NCI-H1436 treated with DMSO at 0.1 percent for 48 hours (cell line): ENCODE data around the gene NPC1L1.

Source experiments
- DNase-seq: peaks from one replicate; lab custom pipeline; 2025; lab: John Stamatoyannopoulos, UW

NPC1L1 gene

DNA sequence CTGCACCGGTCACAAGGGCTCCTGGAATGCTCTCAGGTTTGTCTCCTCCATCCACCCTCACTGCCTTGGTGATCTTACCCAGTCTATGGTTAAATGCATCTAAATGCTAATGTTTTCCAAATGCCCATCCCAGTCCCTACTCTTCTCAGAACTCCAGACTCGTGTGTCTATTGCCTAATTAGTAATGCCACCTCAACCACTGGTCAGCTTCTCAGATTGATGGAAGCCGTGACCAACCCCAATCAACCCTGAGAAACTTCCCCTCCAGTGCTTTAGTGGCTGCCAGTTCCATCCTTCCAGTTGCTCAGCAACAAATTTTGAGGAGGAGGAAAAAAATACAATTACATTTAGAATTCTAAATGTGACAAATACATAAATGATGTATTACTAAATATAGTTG, 69.3 kb downstream of the NPC1L1 start:
- no peak for DNase-seq

DNA sequence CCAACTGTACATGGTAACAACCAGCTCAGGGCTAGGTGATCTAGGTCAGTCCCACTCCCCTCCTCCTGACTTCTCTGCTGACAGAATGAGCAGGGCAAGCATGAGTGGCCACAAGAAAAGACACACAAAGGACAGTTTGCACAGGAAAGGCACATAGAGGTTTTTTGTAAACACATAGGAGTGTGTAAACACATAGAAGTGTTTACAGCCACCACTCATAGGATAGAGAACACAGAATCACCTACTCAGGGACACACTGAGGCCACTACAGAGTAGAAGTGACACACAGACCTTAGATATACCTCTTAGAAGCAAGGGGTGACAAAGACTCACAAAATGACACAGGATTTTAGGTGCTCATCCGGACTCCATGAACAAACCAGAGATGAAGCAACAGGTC, 69.7 kb downstream of the NPC1L1 start:
- DNase-seq = no peak

DNA sequence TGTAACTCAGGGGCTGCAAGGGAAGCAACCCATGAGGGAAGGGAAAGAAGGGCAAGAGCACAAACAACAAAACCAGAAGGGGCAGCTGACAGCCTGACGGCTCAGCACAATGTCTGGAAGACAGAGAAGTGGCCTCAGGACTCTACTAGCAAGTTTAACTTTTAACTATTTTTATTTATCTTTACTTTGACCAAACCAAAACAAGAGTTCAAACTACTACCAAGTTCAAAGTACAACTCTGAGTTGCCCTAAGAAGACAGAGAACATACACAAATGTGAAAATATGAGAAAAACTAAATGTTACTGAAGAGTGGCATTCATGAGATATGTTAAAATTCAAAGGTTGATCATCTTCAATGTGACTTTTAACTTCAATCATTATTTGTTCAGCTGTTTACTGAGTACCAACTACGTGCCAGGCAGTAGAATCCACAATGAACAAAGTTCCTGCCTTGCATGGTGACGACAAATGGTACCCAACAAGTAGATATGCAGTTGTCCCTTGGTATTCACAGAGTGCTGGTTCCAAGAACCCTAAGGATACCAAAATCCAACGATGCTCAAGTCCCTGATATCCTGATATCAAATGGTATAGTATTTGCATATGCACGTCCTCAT, 70.4 kb downstream of the NPC1L1 start:
- DNase-seq = no peak

DNA sequence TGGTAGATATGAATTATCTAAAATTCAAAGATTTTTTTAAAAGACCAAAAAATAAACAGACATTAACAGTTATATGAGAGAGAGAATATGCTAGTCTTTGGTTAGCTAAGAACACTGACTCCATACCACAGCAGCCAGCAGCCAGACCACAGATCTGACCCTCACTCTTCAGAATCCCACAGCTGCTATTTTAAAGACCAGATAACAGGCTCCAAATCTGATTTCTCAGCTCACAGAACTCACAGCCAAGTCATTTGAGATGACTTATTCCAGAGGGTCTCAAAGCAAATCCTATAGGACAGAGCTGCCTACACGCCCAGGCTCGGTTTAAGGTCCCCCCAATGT, 71.0 kb downstream of the NPC1L1 start:
- DNase-seq = no peak

DNA sequence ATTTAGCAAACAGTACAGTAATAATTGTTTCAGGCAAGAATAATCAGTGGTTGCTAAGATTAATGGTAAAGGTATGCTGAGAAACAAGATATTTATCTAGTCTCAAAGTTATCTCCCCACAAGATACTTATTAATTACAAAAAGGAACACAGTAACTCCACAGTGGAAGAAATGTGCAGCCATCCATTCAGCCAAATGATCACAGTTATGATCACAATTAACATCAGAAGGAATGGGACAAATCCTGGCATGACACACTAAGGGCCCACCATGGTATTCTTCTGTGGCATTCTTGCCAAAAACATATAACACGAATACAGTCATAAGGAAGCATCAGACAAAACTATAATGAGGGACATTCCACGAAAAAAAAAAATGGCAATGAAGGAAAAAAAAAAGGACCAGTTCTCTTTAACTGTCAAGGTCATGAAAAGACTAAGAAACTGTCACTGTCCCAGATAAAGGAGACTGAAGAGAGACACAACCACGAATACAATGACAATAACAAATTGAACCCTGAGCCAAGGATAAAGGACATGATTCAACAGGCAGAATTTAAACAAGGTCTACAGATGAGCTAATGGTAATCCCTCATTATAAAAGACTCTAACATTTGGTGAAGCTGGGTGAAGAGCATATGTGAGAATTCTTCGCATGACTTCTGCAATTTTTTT, 71.5 kb downstream of the NPC1L1 start:
- DNase-seq = no peak

DNA sequence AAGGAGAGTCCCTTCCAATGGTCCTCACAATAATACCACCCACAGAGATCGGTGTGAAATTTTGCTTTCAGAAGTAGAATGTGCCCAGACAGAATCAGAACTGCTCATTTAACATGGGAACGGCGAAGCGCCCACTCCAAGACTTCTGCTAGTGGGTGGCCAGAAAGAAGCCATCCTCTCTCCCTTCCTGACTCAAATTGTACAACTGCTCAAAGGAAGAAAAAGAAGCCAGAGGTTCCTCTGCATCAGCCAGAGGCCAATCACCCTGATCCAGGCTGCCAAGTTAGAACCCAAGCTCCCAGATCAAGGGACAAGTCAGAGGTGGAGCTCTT, 73.9 kb downstream of the NPC1L1 start:
- DNase-seq = no peak

DNA sequence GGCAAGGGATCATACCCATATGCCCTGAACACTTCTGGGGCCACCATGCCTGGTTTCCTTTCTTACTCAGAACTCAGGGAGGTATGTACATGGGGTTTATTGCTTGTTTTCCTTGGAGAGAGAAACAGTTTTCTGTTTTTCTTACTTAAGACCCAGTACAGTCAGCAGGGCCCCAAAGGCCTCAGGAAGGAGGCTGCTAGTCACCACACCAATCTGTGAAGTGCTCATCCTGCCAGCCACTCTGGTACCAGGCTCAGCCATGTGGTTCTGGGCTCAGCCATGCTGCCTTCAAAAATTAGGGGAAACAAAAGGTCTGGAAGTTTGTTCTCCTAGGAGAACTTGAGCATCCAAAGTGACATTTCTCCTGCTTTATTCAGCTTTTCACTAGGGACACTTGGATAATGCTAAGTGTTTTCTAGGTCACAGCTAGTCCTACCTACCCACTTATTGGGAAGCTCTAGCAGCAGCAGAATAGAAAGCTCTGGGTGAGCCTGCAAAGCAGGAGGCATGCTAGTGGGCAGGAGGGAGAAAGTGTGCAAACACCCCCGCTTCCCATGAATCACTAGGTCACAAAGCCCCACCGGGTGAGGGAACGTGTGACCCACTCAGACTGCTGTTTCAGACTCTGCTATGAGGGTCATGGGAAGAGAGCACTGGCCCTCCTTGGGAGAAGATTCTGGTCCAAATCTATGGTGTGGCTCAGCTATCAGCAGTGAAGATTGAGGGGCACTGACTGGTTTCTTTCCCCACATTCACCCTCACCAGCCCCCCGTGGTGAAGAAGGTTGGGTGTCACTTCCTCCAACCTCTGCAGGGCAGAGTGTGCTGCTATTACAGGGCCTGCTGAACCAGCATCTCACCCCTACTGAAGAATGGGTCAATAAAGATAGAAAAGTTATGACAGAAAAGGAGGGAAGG, 74.6 kb downstream of the NPC1L1 start:
- no peak for DNase-seq

DNA sequence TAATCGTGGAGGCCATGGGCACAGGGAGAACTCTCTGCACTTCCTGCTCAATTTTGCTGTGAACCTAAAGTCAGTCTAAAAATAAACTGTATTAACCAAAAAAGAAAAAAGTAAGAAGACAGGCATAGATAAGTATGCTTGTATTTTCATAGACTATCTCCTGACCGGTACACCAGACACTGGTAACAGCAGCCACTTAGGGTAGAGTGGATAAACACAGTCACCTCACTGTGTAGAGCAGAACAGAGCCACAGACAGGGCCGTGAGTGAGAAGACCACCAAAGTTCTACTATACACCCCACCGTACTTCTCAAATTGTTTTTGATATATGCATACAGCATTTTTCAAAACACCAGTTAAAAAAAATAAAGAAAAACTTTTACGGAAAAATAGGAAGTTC, 75.6 kb downstream of the NPC1L1 start:
- DNase-seq = no peak

DNA sequence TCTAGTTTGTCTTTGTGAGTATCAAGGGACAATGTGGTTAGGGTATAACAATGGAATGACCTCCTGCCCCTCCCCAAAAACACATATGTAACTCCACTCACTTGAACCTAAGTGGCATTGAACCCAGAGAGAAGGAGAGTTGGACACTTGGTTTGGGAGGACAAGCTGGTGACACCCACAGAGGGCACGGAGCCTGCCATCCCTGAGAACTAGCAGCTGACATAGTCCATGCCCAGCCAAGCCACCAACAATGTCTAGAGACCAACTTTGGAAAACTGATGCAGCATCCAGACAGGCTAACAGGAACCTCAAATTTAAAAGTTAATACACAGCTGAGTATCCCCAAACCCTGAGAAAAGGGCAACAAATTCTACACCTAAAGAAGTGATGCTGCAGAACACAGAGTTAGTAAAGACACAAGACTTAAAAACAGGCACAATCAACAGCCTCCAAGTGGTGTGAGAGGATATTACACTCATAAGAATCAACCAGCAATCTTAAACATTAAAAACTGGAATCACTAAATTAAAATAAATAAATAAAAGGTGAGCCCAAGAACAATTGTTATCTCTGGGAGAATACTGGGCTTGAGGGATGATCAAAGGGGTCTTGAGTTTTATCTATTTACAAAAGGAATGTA, 77.8 kb downstream of the NPC1L1 start:
- DNase-seq = no peak
